ENCODE measurements around the gene PLXNA4. TPM values are rescaled to one million over a fixed set of nuclear protein-coding genes. Genes with fewer than 3 reads are reported as not detected.

Gene PLXNA4
- total RNA-seq, 2 donors from 2014 or later, result 9.5 to 18.0 TPM

GRCh38 chr7:132546366-132547127 is 29.7 kb downstream of the PLXNA4 start:
- no peaks in the 10 kb centered on the region for H3K4me1 ChIP-seq
- TF ChIP-seq, protein P1, sequence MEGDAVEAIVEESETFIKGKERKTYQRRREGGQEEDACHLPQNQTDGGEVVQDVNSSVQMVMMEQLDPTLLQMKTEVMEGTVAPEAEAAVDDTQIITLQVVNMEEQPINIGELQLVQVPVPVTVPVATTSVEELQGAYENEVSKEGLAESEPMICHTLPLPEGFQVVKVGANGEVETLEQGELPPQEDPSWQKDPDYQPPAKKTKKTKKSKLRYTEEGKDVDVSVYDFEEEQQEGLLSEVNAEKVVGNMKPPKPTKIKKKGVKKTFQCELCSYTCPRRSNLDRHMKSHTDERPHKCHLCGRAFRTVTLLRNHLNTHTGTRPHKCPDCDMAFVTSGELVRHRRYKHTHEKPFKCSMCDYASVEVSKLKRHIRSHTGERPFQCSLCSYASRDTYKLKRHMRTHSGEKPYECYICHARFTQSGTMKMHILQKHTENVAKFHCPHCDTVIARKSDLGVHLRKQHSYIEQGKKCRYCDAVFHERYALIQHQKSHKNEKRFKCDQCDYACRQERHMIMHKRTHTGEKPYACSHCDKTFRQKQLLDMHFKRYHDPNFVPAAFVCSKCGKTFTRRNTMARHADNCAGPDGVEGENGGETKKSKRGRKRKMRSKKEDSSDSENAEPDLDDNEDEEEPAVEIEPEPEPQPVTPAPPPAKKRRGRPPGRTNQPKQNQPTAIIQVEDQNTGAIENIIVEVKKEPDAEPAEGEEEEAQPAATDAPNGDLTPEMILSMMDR (IDR thresholded peaks at IDR 0.05), result no peak
- no peaks in the 10 kb centered on the region for H3K36me3 ChIP-seq
- no peaks in the 10 kb centered on the region for H3K27me3 ChIP-seq
- H3K27ac ChIP-seq, result no peak overlapping the region
- H3K4me3 ChIP-seq, result no peak overlapping the region
- H3K9me3 ChIP-seq, result peaks cover 0 to 14% of the 10 kb centered on the region in 2 donors
- no peak for DNase-seq (ENCODE audit: low spot score)

DNA sequence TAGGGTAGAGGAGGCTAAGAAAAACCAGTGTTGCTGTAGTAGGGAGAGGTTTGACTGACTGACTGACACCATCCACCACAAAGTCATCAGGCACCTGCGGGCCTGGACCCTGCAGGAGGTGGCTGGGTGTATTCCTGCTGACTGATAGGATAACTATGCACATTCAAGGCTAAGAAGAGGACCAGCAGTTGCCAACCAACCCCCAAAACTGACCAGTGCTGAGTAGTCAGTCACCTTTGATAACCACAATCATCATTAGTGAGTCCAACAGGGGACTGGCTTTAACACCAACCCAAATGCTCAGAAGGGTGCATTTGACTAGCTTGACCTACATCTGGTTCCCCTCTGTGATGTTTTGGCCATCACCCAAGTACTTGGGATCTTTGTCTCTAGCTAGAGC is 30.5 kb downstream of the PLXNA4 start:
- Histone ChIP-seq H3K27me3 (no peaks in the 10 kb centered on the region), H3K9me3 (peaks cover 0 to 6% of the 10 kb centered on the region in 2 donors), H3K4me3 (no peak overlapping the region), H3K36me3 (no peaks in the 10 kb centered on the region), H3K4me1 (no peaks in the 10 kb centered on the region), H3K27ac (no peak overlapping the region)
- DNase-seq (ENCODE audit: low spot score), result no peak
- TF ChIP-seq, protein P1 (IDR thresholded peaks at IDR 0.05), result no peak

DNA sequence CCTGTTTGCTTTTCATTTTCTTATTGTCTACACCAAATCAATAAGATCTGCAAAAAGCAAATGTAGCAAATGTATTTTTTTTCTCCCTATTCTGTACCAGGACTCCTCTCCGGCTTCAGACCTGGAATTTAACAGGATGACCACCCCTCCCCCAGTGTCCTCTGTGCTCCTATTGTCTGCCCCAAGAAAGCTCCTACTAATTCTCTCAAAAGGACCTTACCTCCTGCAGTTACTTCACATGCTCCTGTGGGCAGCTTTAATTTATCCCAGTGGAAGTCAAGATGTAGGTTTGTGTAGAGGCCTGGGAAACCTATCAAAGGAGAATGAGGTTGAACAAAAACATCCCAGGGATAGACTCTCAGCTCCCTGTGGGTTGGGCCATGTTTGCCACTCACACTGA is 31.3 kb downstream of the PLXNA4 start:
- TF ChIP-seq, protein P1 (IDR thresholded peaks at IDR 0.05), result no peak
- Histone ChIP-seq H3K4me1 (no peaks in the 10 kb centered on the region), H3K9me3 (no peaks in the 10 kb centered on the region), H3K27ac (no peak overlapping the region), H3K27me3 (no peaks in the 10 kb centered on the region), H3K4me3 (no peak overlapping the region), H3K36me3 (no peaks in the 10 kb centered on the region)
- no peak for DNase-seq (ENCODE audit: low spot score)

DNA sequence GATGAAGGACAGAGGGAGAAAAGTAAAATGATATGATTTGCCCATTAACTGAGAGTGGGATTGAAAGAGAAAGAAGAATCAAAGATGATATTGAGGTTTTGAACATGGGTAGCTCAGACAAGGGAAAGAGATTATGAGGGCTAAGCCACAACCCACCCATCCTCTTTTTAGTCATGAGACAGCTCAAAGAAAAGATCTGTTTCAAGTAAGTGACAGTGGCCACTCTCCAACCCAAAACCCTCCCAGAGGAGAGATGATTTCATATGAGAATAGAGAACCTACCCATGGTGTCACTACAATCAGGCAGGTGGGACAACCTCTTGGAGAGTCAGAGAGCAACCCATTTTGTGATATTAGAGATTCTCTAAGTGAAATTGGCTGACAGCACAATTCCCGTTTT is 32.2 kb downstream of the PLXNA4 start:
- no peak for DNase-seq (ENCODE audit: low spot score)
- Histone ChIP-seq H3K4me3 (no peak overlapping the region), H3K27me3 (no peaks in the 10 kb centered on the region), H3K4me1 (no peaks in the 10 kb centered on the region), H3K9me3 (no peaks in the 10 kb centered on the region), H3K36me3 (no peaks in the 10 kb centered on the region), H3K27ac (no peak overlapping the region)
- TF ChIP-seq, protein P1 (IDR thresholded peaks at IDR 0.05), result no peak

GRCh38 chr7:132542895-132543294 is 33.4 kb downstream of the PLXNA4 start:
- Histone ChIP-seq H3K4me1 (peaks cover 0 to 2% of the 10 kb centered on the region in 2 donors), H3K36me3 (no peaks in the 10 kb centered on the region), H3K27ac (no peak overlapping the region), H3K27me3 (no peaks in the 10 kb centered on the region), H3K4me3 (no peak overlapping the region), H3K9me3 (no peaks in the 10 kb centered on the region)
- no peak for DNase-seq (ENCODE audit: low spot score)
- TF ChIP-seq, protein P1 (IDR thresholded peaks at IDR 0.05), result no peak

- TF ChIP-seq, protein P1 (IDR thresholded peaks at IDR 0.05), result no peak
- peaks cover 0 to 13% of the 10 kb centered on the region in 2 donors for H3K4me1 ChIP-seq
- no peak for DNase-seq (ENCODE audit: low spot score)
These were observed 34.6 kb downstream of the PLXNA4 start for GRCh38 chr7:132541656-132542055.

More at GRCh38 chr7:132541656-132542055, 34.6 kb downstream of the PLXNA4 start:
- Histone ChIP-seq H3K4me3 (no peak overlapping the region), H3K27ac (no peak overlapping the region), H3K9me3 (no peaks in the 10 kb centered on the region), H3K36me3 (no peaks in the 10 kb centered on the region), H3K27me3 (no peaks in the 10 kb centered on the region)

Data from right atrium auricular region (tissue), 2 donors.